Left lung (tissue), 10 donors: ENCODE results near the gene PLD1. TPM values are rescaled to one million over a fixed set of nuclear protein-coding genes. Genes with fewer than 3 reads are reported as not detected.

ENCODE experiments used
- ATAC-seq: fragments of 200-7000 bp; cut with Tn5 transposase; one replicate; pipeline ENCODE4 v1.9.1; 2020; ENCODE audit warnings: moderate library complexity
- DNase-seq, 4 donors: peaks; one replicate each; pipeline ENCODE4 v3.0.0-alpha.2; 2013 to 2020
- H3K27ac ChIP-seq, 2 donors: fragments of 200-600 bp; sonication (generic) in 1 of 2; one replicate each; pipeline versions ENCODE4 v1.5.0 to v1.8.0; 2020 to 2021
- H3K27me3 ChIP-seq, 2 donors: fragments of 200-600 bp; sonication (generic) in 1 of 2; one replicate each; pipeline versions ENCODE4 v1.5.0 to v1.8.0; 2020 to 2021
- H3K36me3 ChIP-seq, 2 donors: fragments of 200-600 bp; sonication (generic) in 1 of 2; one replicate each; pipeline versions ENCODE4 v1.5.0 to v1.8.0; 2020 to 2021
- H3K4me1 ChIP-seq, 2 donors: fragments of 200-600 bp; one replicate each; pipeline ENCODE4 v1.8.0; 2021
- H3K4me3 ChIP-seq, 2 donors: fragments of 200-600 bp; sonication (generic) in 1 of 2; one replicate each; pipeline versions ENCODE4 v1.5.0 to v1.8.0; 2020 to 2021; ENCODE audit warnings: mild to moderate bottlenecking in 1 of 2
- H3K9me3 ChIP-seq, 2 donors: fragments of 200-600 bp; sonication (generic) in 1 of 2; one replicate each; pipeline versions ENCODE4 v1.5.0 to v1.8.0; 2020 to 2021
- CTCF ChIP-seq, 2 donors: fragments of 200-600 bp; sonication (generic) in 1 of 2; IDR thresholded peaks; one replicate each; pipeline versions ENCODE4 v1.5.0 to v1.8.0; 2021; ENCODE audit warnings: antibody characterized with exemption in 2 of 2
- intact Hi-C, 2 donors: fragments of 100-400 bp; cut with DNase I; formaldehyde crosslinking; loops; one replicate each; pipeline versions ENCODE4 v1.11.2 to v1.14.2; 2022
- polyA plus RNA-seq, 6 donors: library from polyadenylated mRNA; unstranded; fragments of 120-200 nt; gene quantifications; one replicate each; pipeline ENCODE4 v1.2.1, GENCODE V29; 2013; ENCODE audit not compliant: insufficient read length in 6 of 6
- total RNA-seq, 2 donors: library from RNA; stranded (reverse); fragmentation: NEBNext Ultra II Directional; extraction: Animal tissue kit (Norgen Biotek cat#: 25700); gene quantifications; one replicate each; pipeline ENCODE4 v1.2.1, GENCODE V29; 2021
- donor health status: DM: no; HTN: yes; CAD: no.
- donor health status: DM: no; HTN: no; CAD: no.

Gene PLD1
- total and polyA plus RNA-seq, 8 donors = 2.9 to 18.7 (median 5.8) TPM

- intact Hi-C loops = no loop called here
- no peak overlapping the region for H3K4me3 ChIP-seq
- no peak overlapping the region for H3K27ac ChIP-seq
- H3K9me3 ChIP-seq = no peaks in the 10 kb centered on the region
- DNase-seq (no peak), ATAC-seq (peak; percentile 15)
- TF ChIP-seq CTCF (IDR thresholded peaks at IDR 0.05) = no peak
- H3K27me3 ChIP-seq = no peaks in the 10 kb centered on the region
- H3K36me3 ChIP-seq = no peaks in the 10 kb centered on the region
- H3K4me1 ChIP-seq = peaks cover 6 to 15% of the 10 kb centered on the region in 2 donors
These were observed 31.3 kb upstream of the PLD1 start for GRCh38 chr3:171841620-171842000.

- H3K36me3 ChIP-seq = no peaks in the 10 kb centered on the region
- H3K27me3 ChIP-seq = no peaks in the 10 kb centered on the region
- TF ChIP-seq CTCF (IDR thresholded peaks at IDR 0.05) = no peak
- no peak overlapping the region for H3K27ac ChIP-seq
- intact Hi-C loops = no loop called here
- no peak for DNase-seq
- H3K9me3 ChIP-seq = no peaks in the 10 kb centered on the region
- ATAC-seq = peak; percentile 40
- H3K4me1 ChIP-seq = peaks cover 6 to 15% of the 10 kb centered on the region in 2 donors
- no peak overlapping the region for H3K4me3 ChIP-seq
These were observed 30.7 kb upstream of the PLD1 start for GRCh38 chr3:171840811-171841619.

- no peak for ATAC-seq
- DNase-seq = no peak
- H3K27ac ChIP-seq = no peak overlapping the region
- H3K4me1 ChIP-seq = peaks cover 6 to 17% of the 10 kb centered on the region in 2 donors
- H3K9me3 ChIP-seq = no peaks in the 10 kb centered on the region
- no peak overlapping the region for H3K4me3 ChIP-seq
- intact Hi-C loops = no loop called here
- no peaks in the 10 kb centered on the region for H3K27me3 ChIP-seq
- TF ChIP-seq CTCF (IDR thresholded peaks at IDR 0.05) = no peak
- H3K36me3 ChIP-seq = no peaks in the 10 kb centered on the region
These were observed 30.1 kb upstream of the PLD1 start for GRCh38 chr3:171840445-171840810.

GRCh38 chr3:171839270-171839669, 29.0 kb upstream of the PLD1 start:
- no peak overlapping the region for H3K27ac ChIP-seq
- intact Hi-C loops = no loop called here
- H3K4me1 ChIP-seq = peaks cover 9 to 28% of the 10 kb centered on the region in 2 donors
- no peaks in the 10 kb centered on the region for H3K27me3 ChIP-seq
- H3K4me3 ChIP-seq = no peak overlapping the region
- DNase-seq (no peak), ATAC-seq (no peak)
- H3K36me3 ChIP-seq = no peaks in the 10 kb centered on the region
- no peak for TF ChIP-seq CTCF (IDR thresholded peaks at IDR 0.05)
- H3K9me3 ChIP-seq = no peaks in the 10 kb centered on the region

GRCh38 chr3:171838218-171838720, 28.0 kb upstream of the PLD1 start:
- Histone ChIP-seq H3K9me3 (no peaks in the 10 kb centered on the region), H3K4me3 (no peak overlapping the region), H3K27me3 (no peaks in the 10 kb centered on the region), H3K27ac (peak overlapping the region; percentile 25 to 46), H3K36me3 (no peaks in the 10 kb centered on the region), H3K4me1 (peaks cover 15 to 38% of the 10 kb centered on the region in 2 donors)
- DNase-seq (peak in 2 of 4 donors; percentile 46 to 58), ATAC-seq (peak; percentile 12)
- intact Hi-C loops = no loop called here
- TF ChIP-seq CTCF (IDR thresholded peaks at IDR 0.05) = no peak
